HepG2 (cell line): ENCODE data around the gene ACSL5. TPM values are rescaled to one million over a fixed set of nuclear protein-coding genes. Genes with fewer than 3 reads are reported as not detected.

Experiments
- ADNP ChIP-seq: sonication (generic); formaldehyde crosslinking; IDR thresholded peaks from 2 replicates; pipeline ENCODE4 v1.4.0; 2020; ENCODE audit warnings: missing genetic modification reagents
- ESRRA ChIP-seq: sonication (generic); formaldehyde crosslinking; IDR thresholded peaks from 2 replicates; pipeline ENCODE4 v1.5.1; 2020; ENCODE audit warnings: mild to moderate bottlenecking, low read depth, missing genetic modification reagents
- GATAD2A ChIP-seq: IDR thresholded peaks from 2 replicates; pipeline ENCODE4 v1.6.1; 2016
- HMG20A ChIP-seq: IDR thresholded peaks from 2 replicates; pipeline ENCODE4 v1.6.1; 2016; ENCODE audit warnings: borderline replicate concordance
- JUND ChIP-seq: sonication (generic); formaldehyde crosslinking; IDR thresholded peaks from 2 replicates; pipeline ENCODE4 v1.8.0; 2022; ENCODE audit warnings: mild to moderate bottlenecking, missing genetic modification reagents
- KAT7 ChIP-seq: IDR thresholded peaks from 2 replicates; pipeline ENCODE4 v1.6.1; 2018; ENCODE audit warnings: borderline replicate concordance, missing compliant biosample characterization
- MEIS2 ChIP-seq: sonication (generic); formaldehyde crosslinking; IDR thresholded peaks from 2 replicates; pipeline ENCODE4 v1.9.0; 2021; ENCODE audit warnings: mild to moderate bottlenecking, missing genetic modification reagents
- NRL ChIP-seq: sonication (generic); formaldehyde crosslinking; IDR thresholded peaks from 2 replicates; pipeline ENCODE4 v1.5.0; 2020; ENCODE audit warnings: missing genetic modification reagents, mild to moderate bottlenecking, moderate library complexity, borderline replicate concordance
- POLR2AphosphoS5 ChIP-seq: IDR thresholded peaks from 2 replicates; pipeline ENCODE4 v1.6.1; 2012; ENCODE audit warnings: low read depth, low read length
- RFX5 ChIP-seq: IDR thresholded peaks from 2 replicates; pipeline ENCODE4 v1.6.1; 2011; ENCODE audit warnings: low read depth, low read length, improper control_type of control experiment
- RORA ChIP-seq: sonication (generic); formaldehyde crosslinking; IDR thresholded peaks from 2 replicates; pipeline ENCODE4 v1.5.0; 2020; ENCODE audit warnings: mild to moderate bottlenecking, missing genetic modification reagents, moderate library complexity
- ZNF24 ChIP-seq: fragments of 450-650 bp; IDR thresholded peaks from 2 replicates; pipeline ENCODE4 v1.6.1; 2017; ENCODE audit warnings: antibody characterized with exemption, mild to moderate bottlenecking
- ZNF33A ChIP-seq: sonication (generic); formaldehyde crosslinking; IDR thresholded peaks from 2 replicates; pipeline ENCODE4 v1.5.1; 2020; ENCODE audit warnings: missing genetic modification reagents, mild to moderate bottlenecking, moderate library complexity, borderline replicate concordance
- ZNF382 ChIP-seq: sonication (generic); formaldehyde crosslinking; IDR thresholded peaks from 2 replicates; pipeline ENCODE4 v1.5.0; 2020; ENCODE audit warnings: missing genetic modification reagents, mild to moderate bottlenecking, borderline replicate concordance
- ZNF484 ChIP-seq: sonication (generic); formaldehyde crosslinking; IDR thresholded peaks from 2 replicates; pipeline ENCODE4 v1.5.1; 2020; ENCODE audit warnings: mild to moderate bottlenecking, low read depth, missing genetic modification reagents, borderline replicate concordance
- ZNF556 ChIP-seq: sonication (generic); formaldehyde crosslinking; IDR thresholded peaks from 2 replicates; pipeline ENCODE4 v1.4.0; 2020; ENCODE audit warnings: mild to moderate bottlenecking, missing genetic modification reagents, borderline replicate concordance
- ZNF788 ChIP-seq: sonication (generic); formaldehyde crosslinking; IDR thresholded peaks from 2 replicates; pipeline ENCODE4 v1.5.0; 2020; ENCODE audit warnings: mild to moderate bottlenecking, missing genetic modification reagents, borderline replicate concordance
- polyA plus RNA-seq, 8 experiments: library from polyadenylated mRNA; depleted of rRNA in 3 of 8; stranded (reverse) in 7 of 8; unstranded in 1 of 8; fragments of >200 nt; fragmentation: Illumina TruSeq in 4 of 8; extraction: Trizol in 4 of 8; gene quantifications; 2 replicates each; pipeline versions ENCODE4 v1.2.1 to v1.2.3, GENCODE V29; 2011 to 2016; ENCODE audit warnings: low read depth in 4 of 8, missing spikeins in 1 of 8, mixed read lengths in 1 of 8; ENCODE audit not compliant: insufficient read depth in 1 of 8
- total RNA-seq, 5 experiments: library from RNA; depleted of rRNA; stranded (reverse); fragments of >200 nt; fragmentation: Illumina TruSeq; extraction: Trizol; gene quantifications; 2 replicates each; pipeline ENCODE4 v1.2.3, GENCODE V29; 2016; ENCODE audit warnings: low read depth in 1 of 5
- TF ChIP-seq, protein P1 (sequence below): sonication (generic); formaldehyde crosslinking; IDR thresholded peaks from 2 replicates; pipeline ENCODE4 v1.4.0; 2020; ENCODE audit warnings: missing genetic modification reagents, mild to moderate bottlenecking, borderline replicate concordance
- TF ChIP-seq, protein P2 (sequence below): sonication (generic); formaldehyde crosslinking; IDR thresholded peaks from 2 replicates; pipeline ENCODE4 v1.8.1; 2022; ENCODE audit warnings: mild to moderate bottlenecking, missing genetic modification reagents
- TF ChIP-seq, protein P3 (sequence below): sonication (generic); formaldehyde crosslinking; IDR thresholded peaks from 2 replicates; pipeline ENCODE4 v1.4.0; 2020; ENCODE audit warnings: mild to moderate bottlenecking, missing genetic modification reagents
- TF ChIP-seq, protein P4 (sequence below): sonication (generic); formaldehyde crosslinking; IDR thresholded peaks from 2 replicates; pipeline ENCODE4 v1.4.0; 2020; ENCODE audit warnings: mild to moderate bottlenecking, missing genetic modification reagents
- TF ChIP-seq, protein P5 (sequence below): IDR thresholded peaks from 2 replicates; pipeline ENCODE4 v1.6.1; 2016

Gene ACSL5
- total and polyA plus RNA-seq, 2 of the 13 experiments (the other 11 are each of a cell fraction or from before 2014, with no cell fraction given) = 56.4 to 82.5 TPM

DNA sequence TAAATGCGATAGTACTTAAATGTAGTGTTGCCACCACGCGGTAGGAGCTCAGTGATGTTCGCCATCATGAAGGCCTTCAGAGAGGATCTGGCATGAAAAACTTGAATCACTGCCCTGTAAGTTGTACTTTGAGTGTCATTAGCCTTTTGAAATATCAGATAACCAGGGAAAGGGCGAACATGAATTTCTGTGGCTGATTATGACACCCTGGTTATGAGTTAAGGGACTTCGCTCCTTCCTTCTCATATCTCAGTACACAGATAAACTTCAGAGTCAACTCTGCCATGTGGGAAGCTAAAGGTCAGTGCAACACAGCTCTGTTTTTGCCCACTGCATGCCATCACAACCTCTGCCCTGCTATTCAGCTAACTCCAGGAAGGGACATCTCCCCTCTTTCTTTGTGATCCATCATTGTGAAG lies 8.9 kb upstream of the ACSL5 start (continued):
- TF ChIP-seq RORA (CRISPR knock-in tag) (no peak), ZNF33A (CRISPR knock-in tag) (no peak), KAT7 (CRISPR knock-in tag) (no peak), ESRRA (CRISPR knock-in tag) (peak; percentile 72), RFX5 (no peak), POLR2AphosphoS5 (no peak), MEIS2 (no peak), GATAD2A (CRISPR knock-in tag) (peak; percentile 84; the same call in 1 of the 2 replicates), ZNF788 (CRISPR knock-in tag) (no peak), ZNF24 (no peak), ZNF556 (CRISPR knock-in tag) (no peak), JUND (CRISPR knock-in tag) (no peak), ZNF484 (CRISPR knock-in tag) (no peak), HMG20A (CRISPR knock-in tag) (peak; percentile 12; the same call in 1 of the 2 replicates), ADNP (no peak), NRL (CRISPR knock-in tag) (no peak), ZNF382 (CRISPR knock-in tag) (no peak)
- TF ChIP-seq, protein P1, sequence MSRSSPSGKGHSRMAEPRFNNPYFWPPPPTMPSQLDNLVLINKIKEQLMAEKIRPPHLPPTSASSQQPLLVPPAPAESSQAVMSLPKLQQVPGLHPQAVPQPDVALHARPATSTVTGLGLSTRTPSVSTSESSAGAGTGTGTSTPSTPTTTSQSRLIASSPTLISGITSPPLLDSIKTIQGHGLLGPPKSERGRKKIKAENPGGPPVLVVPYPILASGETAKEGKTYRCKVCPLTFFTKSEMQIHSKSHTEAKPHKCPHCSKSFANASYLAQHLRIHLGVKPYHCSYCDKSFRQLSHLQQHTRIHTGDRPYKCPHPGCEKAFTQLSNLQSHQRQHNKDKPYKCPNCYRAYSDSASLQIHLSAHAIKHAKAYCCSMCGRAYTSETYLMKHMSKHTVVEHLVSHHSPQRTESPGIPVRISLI (CRISPR knock-in tag) = peak; percentile 30; the same call in 1 of the 2 replicates
- TF ChIP-seq, protein P2, sequence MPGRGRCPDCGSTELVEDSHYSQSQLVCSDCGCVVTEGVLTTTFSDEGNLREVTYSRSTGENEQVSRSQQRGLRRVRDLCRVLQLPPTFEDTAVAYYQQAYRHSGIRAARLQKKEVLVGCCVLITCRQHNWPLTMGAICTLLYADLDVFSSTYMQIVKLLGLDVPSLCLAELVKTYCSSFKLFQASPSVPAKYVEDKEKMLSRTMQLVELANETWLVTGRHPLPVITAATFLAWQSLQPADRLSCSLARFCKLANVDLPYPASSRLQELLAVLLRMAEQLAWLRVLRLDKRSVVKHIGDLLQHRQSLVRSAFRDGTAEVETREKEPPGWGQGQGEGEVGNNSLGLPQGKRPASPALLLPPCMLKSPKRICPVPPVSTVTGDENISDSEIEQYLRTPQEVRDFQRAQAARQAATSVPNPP (CRISPR knock-in tag) = no peak
- TF ChIP-seq, protein P3, sequence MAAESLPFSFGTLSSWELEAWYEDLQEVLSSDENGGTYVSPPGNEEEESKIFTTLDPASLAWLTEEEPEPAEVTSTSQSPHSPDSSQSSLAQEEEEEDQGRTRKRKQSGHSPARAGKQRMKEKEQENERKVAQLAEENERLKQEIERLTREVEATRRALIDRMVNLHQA = no peak
- TF ChIP-seq, protein P4, sequence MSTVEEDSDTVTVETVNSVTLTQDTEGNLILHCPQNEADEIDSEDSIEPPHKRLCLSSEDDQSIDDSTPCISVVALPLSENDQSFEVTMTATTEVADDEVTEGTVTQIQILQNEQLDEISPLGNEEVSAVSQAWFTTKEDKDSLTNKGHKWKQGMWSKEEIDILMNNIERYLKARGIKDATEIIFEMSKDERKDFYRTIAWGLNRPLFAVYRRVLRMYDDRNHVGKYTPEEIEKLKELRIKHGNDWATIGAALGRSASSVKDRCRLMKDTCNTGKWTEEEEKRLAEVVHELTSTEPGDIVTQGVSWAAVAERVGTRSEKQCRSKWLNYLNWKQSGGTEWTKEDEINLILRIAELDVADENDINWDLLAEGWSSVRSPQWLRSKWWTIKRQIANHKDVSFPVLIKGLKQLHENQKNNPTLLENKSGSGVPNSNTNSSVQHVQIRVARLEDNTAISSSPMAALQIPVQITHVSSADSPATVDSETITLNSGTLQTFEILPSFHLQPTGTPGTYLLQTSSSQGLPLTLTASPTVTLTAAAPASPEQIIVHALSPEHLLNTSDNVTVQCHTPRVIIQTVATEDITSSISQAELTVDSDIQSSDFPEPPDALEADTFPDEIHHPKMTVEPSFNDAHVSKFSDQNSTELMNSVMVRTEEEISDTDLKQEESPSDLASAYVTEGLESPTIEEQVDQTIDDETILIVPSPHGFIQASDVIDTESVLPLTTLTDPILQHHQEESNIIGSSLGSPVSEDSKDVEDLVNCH (CRISPR knock-in tag) = no peak
- TF ChIP-seq, protein P5, sequence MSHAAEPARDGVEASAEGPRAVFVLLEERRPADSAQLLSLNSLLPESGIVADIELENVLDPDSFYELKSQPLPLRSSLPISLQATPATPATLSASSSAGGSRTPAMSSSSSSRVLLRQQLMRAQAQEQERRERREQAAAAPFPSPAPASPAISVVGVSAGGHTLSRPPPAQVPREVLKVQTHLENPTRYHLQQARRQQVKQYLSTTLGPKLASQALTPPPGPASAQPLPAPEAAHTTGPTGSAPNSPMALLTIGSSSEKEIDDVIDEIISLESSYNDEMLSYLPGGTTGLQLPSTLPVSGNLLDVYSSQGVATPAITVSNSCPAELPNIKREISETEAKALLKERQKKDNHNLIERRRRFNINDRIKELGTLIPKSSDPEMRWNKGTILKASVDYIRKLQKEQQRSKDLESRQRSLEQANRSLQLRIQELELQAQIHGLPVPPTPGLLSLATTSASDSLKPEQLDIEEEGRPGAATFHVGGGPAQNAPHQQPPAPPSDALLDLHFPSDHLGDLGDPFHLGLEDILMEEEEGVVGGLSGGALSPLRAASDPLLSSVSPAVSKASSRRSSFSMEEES = no peak
